A673 (cell line): Measurements from ENCODE around the gene PCNX3.

Experiments used
- CTCF ChIP-seq: fragments of 300-800, 200-600 bp; sonication (generic); conservative IDR thresholded peaks from 2 replicates; pipeline ENCODE4 v1.5.1; 2017; ENCODE audit warnings: low read depth, mild to moderate bottlenecking, antibody characterized with exemption, low read length, moderate library complexity, mixed read lengths
- EZH2 ChIP-seq: fragments of 200-600 bp; sonication (generic); IDR thresholded peaks from 2 replicates; pipeline ENCODE4 v1.6.1; 2017; ENCODE audit warnings: borderline replicate concordance, low read depth, mild to moderate bottlenecking, mixed read lengths, antibody characterized with exemption, low read length; ENCODE audit not compliant: poor library complexity, severe bottlenecking

DNA sequence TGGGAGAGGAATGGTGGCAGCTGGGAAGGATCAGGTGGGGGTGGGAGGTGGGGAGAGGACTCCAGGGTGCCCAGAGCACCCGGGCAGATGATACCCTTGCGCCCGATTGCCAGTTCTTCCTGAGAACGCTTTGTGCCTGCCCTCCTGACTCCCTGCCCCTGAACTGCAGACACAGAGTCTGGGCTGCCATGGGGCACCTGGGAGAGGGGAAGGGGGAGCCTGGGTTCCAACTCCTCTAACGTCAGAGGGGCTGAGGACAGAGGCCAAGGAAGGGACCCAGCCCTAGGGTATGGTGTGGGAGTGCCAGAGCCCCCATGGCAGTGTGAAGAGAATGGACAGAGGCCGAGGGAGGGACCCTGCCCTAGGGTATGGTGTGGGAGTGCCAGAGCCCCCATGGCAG is 19.1 kb upstream of the PCNX3 start:
- no peak for TF ChIP-seq CTCF
- TF ChIP-seq EZH2, result no peak
